SK-N-SH (cell line): ENCODE data around the gene HOXB6. TPM values are rescaled to one million over a fixed set of nuclear protein-coding genes. Genes with fewer than 3 reads are reported as not detected.

ENCODE experiments used
- CTCF ChIA-PET: fragments of 300-600, 350-600 bp; formaldehyde crosslinking; extraction: SDS; loops from one replicate; lab custom pipeline; 2021; lab: Yijun Ruan, JAX
- POLR2A ChIA-PET: fragments of 350-600 bp; sonication (Branson Sonifier 250); formaldehyde crosslinking; extraction: SDS; loops from one replicate; lab custom pipeline; 2020; ENCODE audit warnings: antibody characterized with exemption, inconsistent platforms; lab: Yijun Ruan, JAX
- DNase-seq: peaks from one replicate; pipeline ENCODE4 v3.0.0; 2012
- H2AFZ ChIP-seq: fragments of 200-600 bp; sonication (generic); 2 replicates; pipeline ENCODE4 v1.8.1; 2016; ENCODE audit warnings: antibody characterized with exemption, mild to moderate bottlenecking, low read depth
- H3F3A ChIP-seq: fragments of 200-600 bp; sonication (generic); replicated peaks from 2 replicates; pipeline ENCODE3; 2016; ENCODE audit warnings: antibody characterized with exemption, mild to moderate bottlenecking; ENCODE audit not compliant: insufficient read depth
- H3K27ac ChIP-seq, 2 experiments: fragments of 200-500 bp in 1 of 2; fragments of 200-600 bp in 1 of 2; sonication (Bioruptor generic) in 1 of 2; sonication (generic), shearing (Covaris generic) in 1 of 2; 2 replicates each; pipeline versions ENCODE4 v1.5.1 to v1.6.1; 2014 to 2016; ENCODE audit warnings: low read depth in 2 of 2, inconsistent platforms in 1 of 2, low read length in 1 of 2, mild to moderate bottlenecking in 1 of 2, mixed read lengths in 1 of 2
- H3K27me3 ChIP-seq: fragments of 200-600 bp; sonication (generic), shearing (Covaris generic); 2 replicates; pipeline ENCODE4 v1.6.1; 2016; ENCODE audit warnings: mixed run types; ENCODE audit not compliant: insufficient read depth
- H3K36me3 ChIP-seq, 2 experiments: fragments of 200-500 bp in 1 of 2; fragments of 200-600 bp in 1 of 2; sonication (Bioruptor generic) in 1 of 2; sonication (generic) in 1 of 2; replicated peaks in 1 of 2; 2 replicates each; pipeline versions ENCODE3 to v1.5.1; 2014 to 2016; ENCODE audit warnings: low read length in 1 of 2, mild to moderate bottlenecking in 1 of 2; ENCODE audit not compliant: insufficient read depth in 2 of 2, control insufficient read depth in 1 of 2
- H3K4me1 ChIP-seq, 2 experiments: fragments of 200-500 bp in 1 of 2; fragments of 200-600 bp in 1 of 2; sonication (Bioruptor generic) in 1 of 2; sonication (generic), shearing (Covaris generic) in 1 of 2; 2 replicates each; pipeline versions ENCODE4 v1.5.1 to v1.6.1; 2014 to 2016; ENCODE audit warnings: low read depth in 1 of 2, low read length in 1 of 2, mixed run types in 1 of 2; ENCODE audit not compliant: insufficient read depth in 2 of 2, control insufficient read depth in 1 of 2
- H3K4me2 ChIP-seq: fragments of 200-600 bp; sonication (generic), shearing (Covaris generic); 2 replicates; pipeline ENCODE4 v1.6.1; 2017; ENCODE audit warnings: mixed run types
- H3K4me3 ChIP-seq, 2 experiments: fragments of 200-500 bp in 1 of 2; fragments of 200-600 bp in 1 of 2; sonication (Bioruptor generic) in 1 of 2; sonication (generic), shearing (Covaris generic) in 1 of 2; 2 replicates each; pipeline versions ENCODE4 v1.5.1 to v1.8.1; 2014 to 2016; ENCODE audit warnings: low read depth in 2 of 2, inconsistent platforms in 1 of 2, low read length in 1 of 2, mild to moderate bottlenecking in 1 of 2, mixed read lengths in 1 of 2, moderate library complexity in 1 of 2
- H3K79me2 ChIP-seq: fragments of 200-600 bp; sonication (generic); 2 replicates; pipeline ENCODE4 v1.8.1; 2017; ENCODE audit warnings: mild to moderate bottlenecking; ENCODE audit not compliant: insufficient read depth
- H3K9ac ChIP-seq: fragments of 200-600 bp; sonication (generic); 2 replicates; pipeline ENCODE4 v1.6.1; 2017; ENCODE audit warnings: mixed run types
- H3K9me2 ChIP-seq: fragments of 200-600 bp; sonication (generic); 2 replicates; pipeline ENCODE4 v1.6.1; 2017; ENCODE audit warnings: mixed run types
- H3K9me3 ChIP-seq: fragments of 200-600 bp; sonication (generic); 2 replicates; pipeline ENCODE4 v1.6.1; 2017; ENCODE audit warnings: mixed run types, mild to moderate bottlenecking, moderate library complexity
- H4K20me1 ChIP-seq: fragments of 200-600 bp; sonication (generic); 2 replicates; pipeline ENCODE4 v1.6.1; 2017; ENCODE audit warnings: mild to moderate bottlenecking, mixed run types; ENCODE audit not compliant: insufficient read depth
- EZH2phosphoT487 ChIP-seq: fragments of 200-600 bp; sonication (generic); IDR thresholded peaks from 2 replicates; pipeline ENCODE4 v1.6.1; 2017; ENCODE audit warnings: low read depth, mixed run types, mild to moderate bottlenecking, antibody characterized with exemption, moderate library complexity, borderline replicate concordance
- SMC3 ChIP-seq: IDR thresholded peaks from 2 replicates; pipeline ENCODE4 v1.6.1; 2012; ENCODE audit warnings: low read depth, low read length, improper control_type of control experiment
- USF1 ChIP-seq: IDR thresholded peaks from 2 replicates; pipeline ENCODE4 v1.4.0; 2012; ENCODE audit warnings: low read depth, borderline replicate concordance
- YY1 ChIP-seq: IDR thresholded peaks from 2 replicates; pipeline ENCODE4 v1.4.0; 2012; ENCODE audit warnings: low read depth, mild to moderate bottlenecking
- ZBTB33 ChIP-seq: IDR thresholded peaks from 2 replicates; pipeline ENCODE4 v1.4.0; 2012; ENCODE audit warnings: low read depth, borderline replicate concordance
- WGBS: methylation state at CpG from one replicate; pipeline ENCODE4 v1.1.6; 2017; ENCODE audit warnings: low lambda C conversion rate; 5-methylcytosine and 5-hydroxymethylcytosine counted together
- polyA plus RNA-seq, 3 experiments: library from polyadenylated mRNA; depleted of rRNA; stranded (reverse); fragments of >200 nt; gene quantifications; 2 replicates each; pipeline ENCODE4 v1.2.3, GENCODE V29; 2012

HOXB6 gene
- polyA plus RNA-seq, 1 of the 3 experiments (the other 2 are of a cell fraction): not detected

GRCh38 chr17:48578616-48579470 lies 25.9 kb downstream of the HOXB6 start:
- DNase-seq: no peak
- H3K4me2 ChIP-seq: no peak overlapping the region
- H3K4me3 ChIP-seq: no peak overlapping the region
- CTCF ChIA-PET: interaction anchor here (1.5 kb wide), 1 partner anchor 15 kb away, joined by 3 read pairs; no protein-coding TSS in a partner anchor
- H3K36me3 ChIP-seq: no peaks in the 10 kb centered on the region
- peaks cover 9% of the 10 kb centered on the region; the same call in 1 of the 2 replicates for H4K20me1 ChIP-seq
- no peaks in the 10 kb centered on the region for H3K9me2 ChIP-seq
- H3F3A ChIP-seq: peaks cover 4% of the 10 kb centered on the region
- POLR2A ChIA-PET: no interaction called here
- no peak overlapping the region for H2AFZ ChIP-seq
- TF ChIP-seq EZH2phosphoT487: peak; percentile 70; the same call in 1 of the 2 replicates
- no peak for TF ChIP-seq YY1
- TF ChIP-seq SMC3: no peak
- H3K9me3 ChIP-seq: no peaks in the 10 kb centered on the region
- peaks cover 94% of the 10 kb centered on the region for H3K27me3 ChIP-seq
- H3K9ac ChIP-seq: no peak overlapping the region
- WGBS: 16% methylated on average over 41 of the region's 43 CpGs
- H3K4me1 ChIP-seq: no peaks in the 10 kb centered on the region; a peak in 1 of 4 replicates
- no peak overlapping the region for H3K27ac ChIP-seq
- H3K79me2 ChIP-seq: no peaks in the 10 kb centered on the region

GRCh38 chr17:48577946-48578615 lies 26.7 kb downstream of the HOXB6 start, which contains the start of gene HOXB4:
TSS of gene HOXB4 (minus strand) at chr17:48578350. CDS start at chr17:48578319, 31 bp downstream.
- Histone ChIP-seq H3K9me2 (no peaks in the 10 kb centered on the region), H3K9me3 (no peaks in the 10 kb centered on the region), H3K4me2 (no peak within 1 kb of the TSS), H3K27me3 (peaks cover 94% of the 10 kb centered on the region), H4K20me1 (peaks cover 9% of the 10 kb centered on the region; the same call in 1 of the 2 replicates), H3F3A (peaks cover 4% of the 10 kb centered on the region), H2AFZ (no peak within 1 kb of the TSS), H3K27ac (no peak within 1 kb of the TSS), H3K36me3 (no peaks in the 10 kb centered on the region), H3K9ac (no peak within 1 kb of the TSS), H3K4me1 (no peaks in the 10 kb centered on the region; a peak in 1 of 4 replicates), H3K4me3 (no peak within 1 kb of the TSS), H3K79me2 (no peaks in the 10 kb centered on the region)
- ChIA-PET POLR2A (no interaction called here), CTCF (interaction anchor here (1.5 kb wide), 1 partner anchor 16 kb away, joined by 3 read pairs; no protein-coding TSS in a partner anchor)
- TF ChIP-seq USF1 (peak; percentile 74; the same call in 1 of the 2 replicates), ZBTB33 (no peak)
- WGBS: 21% methylated on average over 49 of the region's 58 CpGs
- DNase-seq: no peak
